ENCODE data around the gene GUK1.

The GUK1 gene

DNA sequence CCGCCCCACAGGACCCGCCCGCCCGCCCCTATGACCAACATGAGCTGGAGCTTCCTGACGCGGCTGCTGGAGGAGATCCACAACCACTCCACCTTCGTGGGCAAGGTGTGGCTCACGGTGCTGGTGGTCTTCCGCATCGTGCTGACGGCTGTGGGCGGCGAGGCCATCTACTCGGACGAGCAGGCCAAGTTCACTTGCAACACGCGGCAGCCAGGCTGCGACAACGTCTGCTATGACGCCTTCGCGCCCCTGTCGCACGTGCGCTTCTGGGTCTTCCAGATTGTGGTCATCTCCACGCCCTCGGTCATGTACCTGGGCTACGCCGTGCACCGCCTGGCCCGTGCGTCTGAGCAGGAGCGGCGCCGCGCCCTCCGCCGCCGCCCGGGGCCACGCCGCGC is 17.6 kb downstream of the GUK1 start:
- no peak overlapping the region for H3K4me3 ChIP-seq (ENCODE audit: low read depth, low read length)
- DNase-seq (ENCODE audit: low read depth, low spot score): no peak
- TF ChIP-seq, protein P1, sequence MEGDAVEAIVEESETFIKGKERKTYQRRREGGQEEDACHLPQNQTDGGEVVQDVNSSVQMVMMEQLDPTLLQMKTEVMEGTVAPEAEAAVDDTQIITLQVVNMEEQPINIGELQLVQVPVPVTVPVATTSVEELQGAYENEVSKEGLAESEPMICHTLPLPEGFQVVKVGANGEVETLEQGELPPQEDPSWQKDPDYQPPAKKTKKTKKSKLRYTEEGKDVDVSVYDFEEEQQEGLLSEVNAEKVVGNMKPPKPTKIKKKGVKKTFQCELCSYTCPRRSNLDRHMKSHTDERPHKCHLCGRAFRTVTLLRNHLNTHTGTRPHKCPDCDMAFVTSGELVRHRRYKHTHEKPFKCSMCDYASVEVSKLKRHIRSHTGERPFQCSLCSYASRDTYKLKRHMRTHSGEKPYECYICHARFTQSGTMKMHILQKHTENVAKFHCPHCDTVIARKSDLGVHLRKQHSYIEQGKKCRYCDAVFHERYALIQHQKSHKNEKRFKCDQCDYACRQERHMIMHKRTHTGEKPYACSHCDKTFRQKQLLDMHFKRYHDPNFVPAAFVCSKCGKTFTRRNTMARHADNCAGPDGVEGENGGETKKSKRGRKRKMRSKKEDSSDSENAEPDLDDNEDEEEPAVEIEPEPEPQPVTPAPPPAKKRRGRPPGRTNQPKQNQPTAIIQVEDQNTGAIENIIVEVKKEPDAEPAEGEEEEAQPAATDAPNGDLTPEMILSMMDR (IDR thresholded peaks at IDR 0.05; ENCODE audit: low read depth, low read length): no peak
- in situ Hi-C loops (cut with HindIII; ENCODE audit: low sequenced_read_pairs): no loop called here

DNA sequence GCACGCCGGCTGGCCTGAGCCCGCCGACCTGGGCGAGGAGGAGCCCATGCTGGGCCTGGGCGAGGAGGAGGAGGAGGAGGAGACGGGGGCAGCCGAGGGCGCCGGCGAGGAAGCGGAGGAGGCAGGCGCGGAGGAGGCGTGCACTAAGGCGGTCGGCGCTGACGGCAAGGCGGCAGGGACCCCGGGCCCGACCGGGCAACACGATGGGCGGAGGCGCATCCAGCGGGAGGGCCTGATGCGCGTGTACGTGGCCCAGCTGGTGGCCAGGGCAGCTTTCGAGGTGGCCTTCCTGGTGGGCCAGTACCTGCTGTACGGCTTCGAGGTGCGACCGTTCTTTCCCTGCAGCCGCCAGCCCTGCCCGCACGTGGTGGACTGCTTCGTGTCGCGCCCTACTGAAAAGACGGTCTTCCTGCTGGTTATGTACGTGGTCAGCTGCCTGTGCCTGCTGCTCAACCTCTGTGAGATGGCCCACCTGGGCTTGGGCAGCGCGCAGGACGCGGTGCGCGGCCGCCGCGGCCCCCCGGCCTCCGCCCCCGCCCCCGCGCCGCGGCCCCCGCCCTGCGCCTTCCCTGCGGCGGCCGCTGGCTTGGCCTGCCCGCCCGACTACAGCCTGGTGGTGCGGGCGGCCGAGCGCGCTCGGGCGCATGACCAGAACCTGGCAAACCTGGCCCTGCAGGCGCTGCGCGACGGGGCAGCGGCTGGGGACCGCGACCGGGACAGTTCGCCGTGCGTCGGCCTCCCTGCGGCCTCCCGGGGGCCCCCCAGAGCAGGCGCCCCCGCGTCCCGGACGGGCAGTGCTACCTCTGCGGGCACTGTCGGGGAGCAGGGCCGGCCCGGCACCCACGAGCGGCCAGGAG is 18.3 kb downstream of the GUK1 start:
- in situ Hi-C loops (cut with HindIII; ENCODE audit: low sequenced_read_pairs): no loop called here
- TF ChIP-seq, protein P1 (IDR thresholded peaks at IDR 0.05; ENCODE audit: low read depth, low read length): no peak
- no peak overlapping the region for H3K4me3 ChIP-seq (ENCODE audit: low read depth, low read length)
- no peak for DNase-seq (ENCODE audit: low read depth, low spot score)

DNA sequence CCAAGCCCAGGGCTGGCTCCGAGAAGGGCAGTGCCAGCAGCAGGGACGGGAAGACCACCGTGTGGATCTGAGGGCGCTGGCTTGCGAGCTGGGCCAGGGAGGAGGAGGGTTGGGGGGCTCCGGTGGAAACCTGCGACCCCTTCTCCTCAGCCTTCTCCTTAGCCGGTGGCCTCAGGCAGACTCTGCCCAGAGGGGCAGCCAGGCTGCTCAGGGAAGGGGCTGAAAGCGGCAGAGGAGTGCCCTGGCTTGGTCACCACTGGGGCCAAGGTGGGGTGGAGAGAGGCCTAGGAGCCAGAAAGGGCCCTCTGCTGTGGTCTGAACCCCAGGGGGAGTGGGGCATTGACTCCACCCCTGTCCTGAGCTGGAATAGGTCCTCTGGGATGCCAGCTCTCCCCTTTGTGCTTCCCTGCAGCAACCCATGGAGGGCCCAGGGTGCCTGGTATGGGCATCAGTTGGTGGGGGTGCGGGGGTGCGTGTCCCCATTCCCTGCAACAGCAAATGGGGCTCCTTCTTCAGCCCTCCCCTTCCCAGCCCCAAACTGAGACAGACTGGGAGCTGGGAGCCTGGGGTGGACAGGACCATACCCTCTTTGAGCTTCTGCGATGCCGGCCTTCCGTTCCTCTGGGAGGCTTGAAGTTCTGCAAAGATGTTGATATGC is 19.1 kb downstream of the GUK1 start:
- H3K4me3 ChIP-seq (ENCODE audit: low read depth, low read length): no peak overlapping the region
- TF ChIP-seq, protein P1 (IDR thresholded peaks at IDR 0.05; ENCODE audit: low read depth, low read length): no peak
- in situ Hi-C loops (cut with HindIII; ENCODE audit: low sequenced_read_pairs): no loop called here
- DNase-seq (ENCODE audit: low read depth, low spot score): no peak

DNA sequence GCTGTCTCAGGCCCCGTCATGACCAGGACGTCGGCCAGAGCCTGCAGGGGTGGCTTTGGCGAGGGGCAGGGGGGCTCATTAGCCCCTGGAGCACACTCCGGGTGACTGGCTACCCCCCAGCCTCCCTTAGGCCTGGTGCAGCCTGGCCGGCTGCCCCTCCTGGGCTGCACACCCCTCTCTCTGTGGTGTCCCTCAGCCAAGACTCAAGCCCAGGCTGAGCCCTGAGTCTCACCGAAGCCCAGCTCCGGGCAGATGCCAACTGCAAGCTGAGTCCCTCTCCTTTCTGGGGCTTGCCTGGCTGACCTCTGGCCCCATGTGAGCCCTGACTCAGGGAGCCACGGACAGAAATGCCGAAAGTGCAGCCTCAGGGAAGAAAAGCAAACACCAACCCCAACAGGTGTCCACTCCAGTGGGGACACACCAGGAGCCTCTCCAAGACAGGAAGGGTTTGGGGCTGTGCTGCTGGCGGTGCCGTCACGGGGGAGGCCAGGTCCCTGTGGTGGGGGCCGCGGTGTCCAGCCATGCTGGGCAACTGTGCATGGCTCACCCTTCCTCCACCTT is 20.2 kb downstream of the GUK1 start:
- in situ Hi-C loops (cut with HindIII; ENCODE audit: low sequenced_read_pairs): no loop called here
- no peak for DNase-seq (ENCODE audit: low read depth, low spot score)
- H3K4me3 ChIP-seq (ENCODE audit: low read depth, low read length): no peak overlapping the region
- TF ChIP-seq, protein P1 (IDR thresholded peaks at IDR 0.05; ENCODE audit: low read depth, low read length): no peak

DNA sequence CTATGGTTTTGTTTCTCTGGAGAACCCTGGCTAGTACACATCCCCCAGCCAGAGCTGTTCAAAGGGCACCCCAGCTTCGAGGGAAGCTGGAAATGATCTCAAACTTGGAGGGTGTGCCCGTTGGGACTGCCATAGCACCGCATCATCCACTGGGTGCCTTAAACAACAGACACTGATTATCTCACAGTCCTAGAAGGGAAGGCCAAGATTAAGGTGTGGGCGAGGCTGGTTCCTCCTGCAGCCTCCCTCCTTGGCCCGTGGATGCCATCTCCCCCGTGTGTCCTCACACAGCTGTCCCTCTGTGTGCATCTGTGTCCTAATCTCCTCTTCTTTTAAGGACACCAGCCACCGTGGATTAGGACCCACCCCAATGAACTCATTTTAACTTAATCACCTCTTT is 21.3 kb downstream of the GUK1 start:
- TF ChIP-seq, protein P1 (IDR thresholded peaks at IDR 0.05; ENCODE audit: low read depth, low read length): no peak
- no peak for DNase-seq (ENCODE audit: low read depth, low spot score)
- in situ Hi-C loops (cut with HindIII; ENCODE audit: low sequenced_read_pairs): no loop called here
- H3K4me3 ChIP-seq (ENCODE audit: low read depth, low read length): no peak overlapping the region

DNA sequence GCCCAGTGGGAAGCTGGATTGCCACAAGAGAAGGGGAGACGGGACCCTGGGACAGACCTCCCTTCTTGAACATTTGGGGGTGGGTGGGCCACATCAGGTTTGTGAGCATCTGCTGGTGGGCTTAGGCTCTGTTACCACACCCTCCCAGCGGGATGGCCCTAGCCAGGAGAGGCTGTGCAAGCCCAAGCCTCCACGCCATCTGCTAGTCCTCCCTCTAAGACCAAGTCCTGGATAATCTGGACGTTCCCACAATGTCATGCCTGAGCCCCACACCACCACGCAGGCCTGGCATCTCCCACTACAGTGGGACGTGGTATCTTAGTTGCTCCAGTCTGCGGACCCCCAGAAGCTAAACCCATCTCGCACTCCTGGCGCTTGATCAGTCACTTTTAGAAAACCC is 21.8 kb downstream of the GUK1 start:
- in situ Hi-C loops (cut with HindIII; ENCODE audit: low sequenced_read_pairs): no loop called here
- TF ChIP-seq, protein P1 (IDR thresholded peaks at IDR 0.05; ENCODE audit: low read depth, low read length): no peak
- no peak overlapping the region for H3K4me3 ChIP-seq (ENCODE audit: low read depth, low read length)
- no peak for DNase-seq (ENCODE audit: low read depth, low spot score)
